CD4-positive, alpha-beta T cell treated with Interleukin-15 for 4 hours (primary cell): Measurements from ENCODE around the gene SLC6A18.
"Not testable (repeated sequence)": the region's sequence is repeated elsewhere in the genome, so short reads cannot be mapped to it uniquely, and the experiment has no call there.

Experiments used
- DNase-seq: peaks from one replicate; pipeline ENCODE4 v3.0.0-alpha.2; 2020; ENCODE audit warnings: low spot score

Gene SLC6A18

GRCh38 chr5:1277781-1278180 lies 52.6 kb downstream of the SLC6A18 start:
- DNase-seq: no peak

- DNase-seq: no peak
These were observed 53.0 kb downstream of the SLC6A18 start for GRCh38 chr5:1278216-1278615.

GRCh38 chr5:1278656-1279442 lies 53.7 kb downstream of the SLC6A18 start:
- no peak for DNase-seq

- DNase-seq: no peak
These were observed 54.4 kb downstream of the SLC6A18 start for GRCh38 chr5:1279443-1280151.

GRCh38 chr5:1280177-1281037 lies 55.2 kb downstream of the SLC6A18 start:
- no peak for DNase-seq

GRCh38 chr5:1281038-1281882 lies 56.1 kb downstream of the SLC6A18 start:
- DNase-seq: no peak

- no peak for DNase-seq
These were observed 57.2 kb downstream of the SLC6A18 start for GRCh38 chr5:1282131-1282992.

- DNase-seq: not testable (repeated sequence)
These were observed 58.0 kb downstream of the SLC6A18 start for GRCh38 chr5:1282993-1283728.

GRCh38 chr5:1283729-1284041 lies 58.5 kb downstream of the SLC6A18 start:
- not testable (repeated sequence) for DNase-seq

- DNase-seq: not testable (repeated sequence)
These were observed 59.3 kb downstream of the SLC6A18 start for GRCh38 chr5:1284336-1284970.

- no peak for DNase-seq
These were observed 60.0 kb downstream of the SLC6A18 start for GRCh38 chr5:1285141-1285540.

- DNase-seq: no peak
These were observed 60.7 kb downstream of the SLC6A18 start for GRCh38 chr5:1285883-1286291.

GRCh38 chr5:1288439-1289335 lies 63.5 kb downstream of the SLC6A18 start:
- DNase-seq: no peak

- DNase-seq: not testable (repeated sequence)
These were observed 64.4 kb downstream of the SLC6A18 start for GRCh38 chr5:1289559-1289958.

GRCh38 chr5:1290956-1291355 lies 65.8 kb downstream of the SLC6A18 start:
- not testable (repeated sequence) for DNase-seq

GRCh38 chr5:1291611-1292080 lies 66.5 kb downstream of the SLC6A18 start:
- DNase-seq: no peak

- no peak for DNase-seq
These were observed 67.0 kb downstream of the SLC6A18 start for GRCh38 chr5:1292139-1292538.

GRCh38 chr5:1292846-1293415 lies 67.8 kb downstream of the SLC6A18 start:
- no peak for DNase-seq
